H1 (cell line): Measurements from ENCODE around the gene POLR3C. TPM values are rescaled to one million over a fixed set of nuclear protein-coding genes. Genes with fewer than 3 reads are reported as not detected.

ENCODE experiments used
- BACH1 ChIP-seq: IDR thresholded peaks from 2 replicates; pipeline ENCODE4 v1.6.1; 2012; ENCODE audit warnings: low read length, improper control_type of control experiment
- ZNF274 ChIP-seq: IDR thresholded peaks from 2 replicates; pipeline ENCODE4 v1.7.0; 2012; ENCODE audit warnings: low read length, borderline replicate concordance; ENCODE audit errors: extremely low read depth
- polyA plus RNA-seq, 7 experiments: library from polyadenylated mRNA; depleted of rRNA in 3 of 7; stranded (reverse) in 5 of 7; unstranded in 2 of 7; fragments of >200 nt in 5 of 7; fragments of 200-250 nt in 2 of 7; gene quantifications; 1 replicate in 5 of 7; 2 replicates in 1 of 7; 4 replicates in 1 of 7; pipeline versions ENCODE4 v1.2.1 to v1.2.3, GENCODE V29; 2011 to 2013; ENCODE audit warnings: missing spikeins in 2 of 7, mixed read lengths in 2 of 7
- total RNA-seq: library from RNA; stranded (reverse); fragmentation: NEBNext Ultra II Directional; extraction: Animal tissue kit (Norgen Biotek cat#: 25700); gene quantifications from 2 replicates; pipeline ENCODE4 v1.2.1, GENCODE V29; 2021

POLR3C gene
- total and polyA plus RNA-seq, 2 of the 8 experiments (the other 6 are each of a cell fraction or from before 2014, with no cell fraction given), result 26.8 TPM

DNA sequence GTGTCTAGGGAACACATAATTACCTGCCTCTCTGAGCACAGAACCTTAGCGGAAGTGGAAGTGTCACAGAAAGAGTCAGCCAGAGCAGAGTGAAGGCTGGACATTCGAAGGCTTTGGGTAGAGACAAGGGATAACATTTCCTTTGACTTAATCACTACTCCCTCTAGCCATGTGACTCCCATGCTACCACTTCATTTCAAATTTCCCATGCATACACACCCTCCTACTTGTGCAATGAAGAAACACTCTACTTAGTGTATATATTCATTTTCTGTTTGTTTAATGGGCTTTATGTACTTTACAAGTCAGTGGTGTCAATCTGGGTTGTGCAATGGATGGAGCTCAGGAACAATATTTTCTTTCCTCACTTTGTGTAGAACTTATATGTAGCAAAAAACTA, 54.7 kb downstream of the POLR3C start (continued):
- TF ChIP-seq ZNF274 (no peak), BACH1 (no peak)
